HG03521 (cell line): Measurements from ENCODE around the gene ABHD8.
"Not testable (repeated sequence)": the region's sequence is repeated elsewhere in the genome, so short reads cannot be mapped to it uniquely, and the experiment has no call there.

Experiments used
- ATAC-seq: cut with Tn5 transposase; IDR thresholded peaks from one replicate; pipeline ENCODE4 v1.9.1; 2021; ENCODE audit warnings: mild to moderate bottlenecking, moderate library complexity; ENCODE audit not compliant: unreplicated experiment

The ABHD8 gene

GRCh38 chr19:17302391-17303166 lies 646 bp downstream of the ABHD8 start:
- no peak for ATAC-seq

GRCh38 chr19:17300992-17301619 lies 2.1 kb downstream of the ABHD8 start:
- ATAC-seq, result no peak

- no peak for ATAC-seq
These were observed 6.2 kb downstream of the ABHD8 start for GRCh38 chr19:17296976-17297375.

- ATAC-seq, result no peak
These were observed 7.0 kb downstream of the ABHD8 start for GRCh38 chr19:17296273-17296672.

- not testable (repeated sequence) for ATAC-seq
These were observed 7.7 kb downstream of the ABHD8 start for GRCh38 chr19:17295551-17295950.

GRCh38 chr19:17294051-17294891 lies 9.0 kb downstream of the ABHD8 start:
- ATAC-seq, result no peak

- no peak for ATAC-seq
These were observed 9.6 kb downstream of the ABHD8 start for GRCh38 chr19:17293605-17294004.

- ATAC-seq, result peak; percentile 69
These were observed 10.7 kb downstream of the ABHD8 start for GRCh38 chr19:17292301-17293074.

GRCh38 chr19:17289489-17289888 lies 13.7 kb downstream of the ABHD8 start:
- no peak for ATAC-seq

GRCh38 chr19:17286752-17287151 lies 16.5 kb downstream of the ABHD8 start:
- no peak for ATAC-seq

GRCh38 chr19:17286263-17286662 lies 17.0 kb downstream of the ABHD8 start:
- no peak for ATAC-seq

GRCh38 chr19:17285415-17286135 lies 17.6 kb downstream of the ABHD8 start:
- ATAC-seq, result no peak

- no peak for ATAC-seq
These were observed 19.7 kb downstream of the ABHD8 start for GRCh38 chr19:17283504-17283996.

- ATAC-seq, result peak; percentile 72
These were observed 20.6 kb downstream of the ABHD8 start for GRCh38 chr19:17282488-17283125.

- ATAC-seq, result no peak
These were observed 21.6 kb downstream of the ABHD8 start, which contains the start of gene ANKLE1 for GRCh38 chr19:17281391-17282304. Gene ANKLE1, plus strand, starts transcription at chr19:17281901. Its CDS starts 20 bp downstream, at chr19:17281921.

GRCh38 chr19:17279436-17279835 lies 23.8 kb downstream of the ABHD8 start:
- ATAC-seq, result no peak

GRCh38 chr19:17275441-17276175 lies 27.6 kb downstream of the ABHD8 start:
- no peak for ATAC-seq

- ATAC-seq, result not testable (repeated sequence)
These were observed 28.3 kb downstream of the ABHD8 start for GRCh38 chr19:17274892-17275291.
